Neuronal stem cell (in vitro differentiated cells): ENCODE measurements around the gene PDZRN4.

Experiments used
- DNase-seq: peaks from one replicate; pipeline ENCODE4 v3.0.0-alpha.2; 2013; ENCODE audit warnings: low spot score
- H2AFZ ChIP-seq: one replicate; pipeline ENCODE4 v1.6.1; 2013; ENCODE audit warnings: mild to moderate bottlenecking, low read length, inconsistent platforms
- H2AK5ac ChIP-seq: 2 replicates; pipeline ENCODE4 v1.6.1; 2013; ENCODE audit warnings: low read depth, mild to moderate bottlenecking, inconsistent platforms, low read length, moderate library complexity, mixed read lengths
- H2BK120ac ChIP-seq: 2 replicates; pipeline ENCODE4 v1.6.1; 2013; ENCODE audit warnings: low read depth, mild to moderate bottlenecking, inconsistent platforms, low read length, moderate library complexity, mixed read lengths
- H2BK12ac ChIP-seq: one replicate; pipeline ENCODE4 v1.6.1; 2013; ENCODE audit warnings: low read length, inconsistent platforms
- H2BK15ac ChIP-seq: 2 replicates; pipeline ENCODE4 v1.6.1; 2013; ENCODE audit warnings: mild to moderate bottlenecking, low read length, inconsistent platforms, mixed read lengths
- H2BK5ac ChIP-seq: one replicate; pipeline ENCODE4 v1.6.1; 2013; ENCODE audit warnings: inconsistent platforms, mild to moderate bottlenecking, low read length, moderate library complexity
- H3K14ac ChIP-seq: one replicate; pipeline ENCODE4 v1.6.1; 2013; ENCODE audit warnings: low read length, inconsistent platforms
- H3K18ac ChIP-seq: 2 replicates; pipeline ENCODE4 v1.6.1; 2013; ENCODE audit warnings: low read length, inconsistent platforms
- H3K23ac ChIP-seq: 2 replicates; pipeline ENCODE4 v1.6.1; 2013; ENCODE audit warnings: low read depth, mild to moderate bottlenecking, mixed read lengths, low read length, inconsistent platforms; ENCODE audit not compliant: poor library complexity
- H3K27ac ChIP-seq: replicated peaks from 3 replicates; pipeline ENCODE4 v1.5.1; 2013; ENCODE audit warnings: low read length, inconsistent platforms
- H3K27me3 ChIP-seq, 3 experiments: 2 replicates each; pipeline ENCODE4 v1.6.1; 2013; ENCODE audit warnings: low read length in 3 of 3, mild to moderate bottlenecking in 2 of 3, inconsistent platforms in 1 of 3, low read depth in 1 of 3, mixed read lengths in 1 of 3, moderate library complexity in 1 of 3; ENCODE audit not compliant: control insufficient read depth in 3 of 3, insufficient read depth in 3 of 3
- H3K36me3 ChIP-seq, 2 donors: replicated peaks in 1 of 2; 2 replicates each; pipeline ENCODE4 v1.6.1; 2013; ENCODE audit warnings: low read length in 2 of 2; ENCODE audit not compliant: control insufficient read depth in 2 of 2, insufficient read depth in 2 of 2
- H3K4ac ChIP-seq: 2 replicates; pipeline ENCODE4 v1.6.1; 2013; ENCODE audit warnings: inconsistent platforms, mild to moderate bottlenecking, low read length, moderate library complexity
- H3K4me1 ChIP-seq, 2 donors: 1 replicate in 1 of 2; 2 replicates in 1 of 2; pipeline ENCODE4 v1.6.1; 2013; ENCODE audit warnings: low read length in 2 of 2, low read depth in 1 of 2; ENCODE audit not compliant: control insufficient read depth in 2 of 2, insufficient read depth in 1 of 2
- H3K4me2 ChIP-seq: one replicate; pipeline ENCODE4 v1.6.1; 2013; ENCODE audit warnings: mild to moderate bottlenecking, low read length, inconsistent platforms; ENCODE audit not compliant: insufficient read depth, poor library complexity, severe bottlenecking
- H3K4me3 ChIP-seq, 2 donors: 2 replicates each; pipeline ENCODE4 v1.5.1; 2013; ENCODE audit warnings: low read length in 2 of 2, mild to moderate bottlenecking in 2 of 2, inconsistent platforms in 1 of 2, moderate library complexity in 1 of 2
- H3K79me1 ChIP-seq: one replicate; pipeline ENCODE4 v1.6.1; 2013; ENCODE audit warnings: low read depth, mild to moderate bottlenecking, inconsistent platforms, low read length, moderate library complexity
- H3K9ac ChIP-seq: one replicate; pipeline ENCODE4 v1.6.1; 2013; ENCODE audit warnings: mild to moderate bottlenecking, low read depth, low read length, inconsistent platforms; ENCODE audit not compliant: poor library complexity
- H3K9me3 ChIP-seq, 2 donors: replicated peaks in 1 of 2; 2 replicates each; pipeline versions ENCODE3 to v1.6.1; 2013; ENCODE audit warnings: low read length in 2 of 2, mild to moderate bottlenecking in 2 of 2, inconsistent platforms in 1 of 2, low read depth in 1 of 2, mixed read lengths in 1 of 2, moderate library complexity in 1 of 2; ENCODE audit not compliant: control insufficient read depth in 2 of 2, insufficient read depth in 1 of 2
- H4K8ac ChIP-seq: one replicate; pipeline ENCODE4 v1.6.1; 2013; ENCODE audit warnings: low read depth, mild to moderate bottlenecking, inconsistent platforms, low read length, moderate library complexity
- H4K91ac ChIP-seq: one replicate; pipeline ENCODE4 v1.6.1; 2013; ENCODE audit warnings: low read length, low read depth, mild to moderate bottlenecking, inconsistent platforms; ENCODE audit not compliant: poor library complexity
- WGBS, 2 donors: extraction: QIAGEN DNeasy Blood & Tissue Kit; methylation state at CpG; one replicate each; pipeline ENCODE4 v1.1.7; 2013; ENCODE audit warnings: missing lambda C conversion rate in 2 of 2, mixed read lengths in 1 of 2; ENCODE audit not compliant: insufficient read length in 2 of 2, insufficient replicate concordance in 1 of 2; ENCODE audit errors: extremely low coverage in 2 of 2; 5-methylcytosine and 5-hydroxymethylcytosine counted together

PDZRN4 gene

DNA sequence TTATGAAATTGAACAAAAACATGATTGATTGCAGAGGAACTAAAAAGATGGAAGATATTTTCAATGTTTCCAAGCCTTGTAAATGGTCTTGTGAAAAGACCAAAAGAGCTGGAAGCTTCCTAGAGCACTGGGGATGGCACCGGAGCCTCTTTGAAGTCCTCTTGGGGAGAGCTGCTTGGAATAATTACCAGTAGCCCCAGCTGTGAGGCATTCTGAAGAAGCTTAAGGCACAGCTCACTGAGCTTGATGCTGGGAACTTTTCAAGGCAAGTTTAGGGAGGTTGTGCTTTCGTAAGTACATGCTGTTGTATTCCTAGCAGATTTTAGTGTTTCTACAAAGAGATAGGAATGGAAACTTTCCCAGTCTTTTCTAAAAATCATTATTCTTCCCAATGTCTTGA, 13.9 kb downstream of the PDZRN4 start:
- Histone ChIP-seq H3K9ac (no peak overlapping the region), H2BK120ac (no peak overlapping the region), H3K18ac (no peak overlapping the region), H3K23ac (no peak overlapping the region), H3K27me3 (peaks cover 0 to 4% (median 0%) of the 10 kb centered on the region in 3 experiments), H3K27ac (no peak overlapping the region), H3K4ac (no peak overlapping the region), H3K36me3 (no peaks in the 10 kb centered on the region), H3K9me3 (no peaks in the 10 kb centered on the region), H2AFZ (no peak overlapping the region), H2BK5ac (no peak overlapping the region), H2AK5ac (no peak overlapping the region), H3K4me2 (no peak overlapping the region), H2BK15ac (no peak overlapping the region), H3K14ac (no peak overlapping the region), H4K91ac (no peak overlapping the region), H3K4me1 (peaks cover 0 to 2% of the 10 kb centered on the region in 2 donors), H3K79me1 (no peaks in the 10 kb centered on the region), H2BK12ac (no peak overlapping the region), H4K8ac (no peak overlapping the region), H3K4me3 (no peak overlapping the region)
- WGBS, 2 donors = no CpG with 5 or more reads among the region's 2 CpGs
- DNase-seq = no peak

DNA sequence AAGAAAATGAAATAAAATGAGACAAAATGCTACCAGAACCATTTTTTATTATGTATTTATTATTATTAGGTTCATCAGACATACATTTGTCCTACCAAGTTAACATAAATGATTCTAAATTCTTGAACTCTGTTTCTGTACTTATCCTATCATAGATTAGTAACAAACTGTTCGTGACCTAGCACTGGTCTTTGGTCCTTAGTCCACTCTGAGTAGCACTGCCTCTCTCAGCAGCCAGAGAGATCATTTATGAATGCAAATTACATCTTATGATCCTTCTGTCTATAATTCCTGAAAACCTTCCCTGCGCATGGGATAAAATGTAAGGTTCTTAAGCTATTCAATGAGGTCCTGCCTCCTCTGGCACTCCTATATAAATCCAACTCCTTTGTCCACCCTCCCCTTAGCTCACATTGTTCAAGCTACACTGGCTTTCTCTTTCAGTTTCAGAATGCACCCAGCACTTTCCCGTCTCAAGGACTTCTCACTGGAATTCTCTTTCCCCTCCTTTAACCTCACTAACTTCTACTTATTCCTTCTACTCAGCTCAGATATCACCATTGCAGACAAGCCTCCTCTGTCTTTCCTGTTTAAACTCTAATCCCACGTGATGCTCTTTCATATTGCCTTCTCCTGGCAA, 17.1 kb downstream of the PDZRN4 start:
- Histone ChIP-seq H2BK15ac (no peak overlapping the region), H2BK12ac (no peak overlapping the region), H3K4me3 (no peak overlapping the region), H3K27ac (no peak overlapping the region), H3K4me2 (no peak overlapping the region), H3K9ac (no peak overlapping the region), H4K8ac (no peak overlapping the region), H3K36me3 (no peaks in the 10 kb centered on the region), H4K91ac (no peak overlapping the region), H3K23ac (no peak overlapping the region), H2AFZ (peak overlapping the region; percentile 77), H3K4me1 (peaks cover 0 to 2% of the 10 kb centered on the region in 2 donors), H2AK5ac (no peak overlapping the region), H3K27me3 (peaks cover 0 to 4% (median 0%) of the 10 kb centered on the region in 3 experiments), H2BK5ac (no peak overlapping the region), H3K9me3 (no peaks in the 10 kb centered on the region), H3K79me1 (no peaks in the 10 kb centered on the region), H3K4ac (no peak overlapping the region), H2BK120ac (no peak overlapping the region), H3K18ac (no peak overlapping the region), H3K14ac (no peak overlapping the region)
- peak; percentile 15 for DNase-seq
- no CpG with 5 or more reads among the region's 4 CpGs for WGBS, 2 donors

DNA sequence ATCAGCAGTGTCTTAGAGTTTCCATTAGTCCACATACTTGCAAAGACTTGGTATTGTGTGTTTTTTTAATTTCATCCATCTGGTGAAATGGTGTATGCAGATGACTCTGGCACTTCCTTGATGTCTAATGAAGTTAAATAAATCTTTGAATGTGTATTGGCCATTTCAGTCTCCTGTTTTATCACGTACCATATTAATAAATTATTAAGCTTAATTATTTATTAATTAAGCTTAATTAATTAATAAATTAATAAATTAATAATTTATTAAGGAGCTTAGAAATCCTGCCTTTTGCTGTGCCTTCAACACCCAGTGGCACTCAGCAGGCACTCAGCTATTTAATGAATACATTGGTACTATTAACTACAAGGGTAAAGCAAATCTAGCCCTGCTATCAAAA, 18.2 kb downstream of the PDZRN4 start:
- Histone ChIP-seq H2AFZ (no peak overlapping the region), H3K4me2 (no peak overlapping the region), H4K91ac (no peak overlapping the region), H2BK12ac (no peak overlapping the region), H3K27me3 (peaks cover 0 to 4% (median 0%) of the 10 kb centered on the region in 3 experiments), H2BK120ac (no peak overlapping the region), H3K9ac (no peak overlapping the region), H3K4me3 (no peak overlapping the region), H3K23ac (no peak overlapping the region), H3K4ac (no peak overlapping the region), H3K9me3 (no peaks in the 10 kb centered on the region), H2BK5ac (no peak overlapping the region), H3K14ac (no peak overlapping the region), H3K79me1 (no peaks in the 10 kb centered on the region), H3K18ac (no peak overlapping the region), H2BK15ac (no peak overlapping the region), H3K36me3 (no peaks in the 10 kb centered on the region), H4K8ac (no peak overlapping the region), H3K4me1 (peaks cover 0 to 2% of the 10 kb centered on the region in 2 donors), H3K27ac (no peak overlapping the region), H2AK5ac (no peak overlapping the region)
- no CpG with 5 or more reads among the region's 1 CpG for WGBS, 2 donors
- DNase-seq = no peak

DNA sequence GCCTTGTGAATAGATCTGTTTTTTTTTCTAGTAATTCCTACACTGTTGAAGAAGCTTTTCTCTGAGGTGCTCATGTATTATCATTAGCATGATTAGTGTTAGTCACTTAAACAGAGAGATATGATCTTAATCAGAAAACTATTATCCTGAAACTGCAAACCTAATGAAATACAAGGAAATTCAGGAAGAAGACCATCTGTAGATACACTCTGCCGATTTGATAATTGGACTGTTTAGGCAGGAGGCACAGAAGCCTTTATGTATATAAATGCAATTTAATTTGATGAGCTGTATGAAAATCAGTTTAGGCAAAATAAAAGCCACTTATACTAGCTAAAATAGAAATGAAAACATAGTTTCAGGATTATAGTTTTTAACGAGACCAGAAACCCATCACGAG, 23.3 kb downstream of the PDZRN4 start:
- no peak overlapping the region for H2AFZ ChIP-seq
- no peaks in the 10 kb centered on the region for H3K79me1 ChIP-seq
- no peaks in the 10 kb centered on the region for H3K36me3 ChIP-seq
- no peak overlapping the region for H3K4ac ChIP-seq
- no peaks in the 10 kb centered on the region for H3K4me1 ChIP-seq
- no peaks in the 10 kb centered on the region for H3K27me3 ChIP-seq
- H3K4me3 ChIP-seq = no peak overlapping the region
- H2BK5ac ChIP-seq = no peak overlapping the region
- no peak overlapping the region for H3K14ac ChIP-seq
- no peak overlapping the region for H2AK5ac ChIP-seq
- no peak overlapping the region for H4K8ac ChIP-seq
- H2BK15ac ChIP-seq = no peak overlapping the region
- no peak for DNase-seq
- H3K23ac ChIP-seq = no peak overlapping the region
- no peaks in the 10 kb centered on the region for H3K9me3 ChIP-seq
- no peak overlapping the region for H3K4me2 ChIP-seq
- H4K91ac ChIP-seq = no peak overlapping the region
- no peak overlapping the region for H3K18ac ChIP-seq
- H2BK120ac ChIP-seq = no peak overlapping the region
- no peak overlapping the region for H3K27ac ChIP-seq
- H2BK12ac ChIP-seq = no peak overlapping the region
- no peak overlapping the region for H3K9ac ChIP-seq
- no CpG with 5 or more reads among the region's 3 CpGs for WGBS, 2 donors
